IMR-90 (cell line): ENCODE results near the gene UGT1A7. TPM values are rescaled to one million over a fixed set of nuclear protein-coding genes. Genes with fewer than 3 reads are reported as not detected.

Experiments
- ATAC-seq: fragments of 200-7000 bp; cut with Tn5 transposase; 2 replicates; pipeline ENCODE4 v1.9.1; 2020; ENCODE audit warnings: low read depth, mild to moderate bottlenecking, moderate library complexity
- BruUV-seq: library from RNA; stranded (reverse); fragments of 400-500 nt; replicated peaks from 2 replicates; lab custom pipeline; 2021; lab: Mats Ljungman, UMichigan
- CTCF ChIA-PET: fragments of 300-600 bp; formaldehyde crosslinking; extraction: SDS; loops from one replicate; lab custom pipeline; 2021; ENCODE audit warnings: antibody characterized with exemption; lab: Yijun Ruan, JAX
- POLR2A ChIA-PET: fragments of 300-600 bp; sonication (Branson Sonifier 250); formaldehyde crosslinking; loops from one replicate; lab custom pipeline; 2022; ENCODE audit warnings: antibody characterized with exemption; ENCODE audit not compliant: unreplicated experiment; lab: Charles Lee
- DNase-seq: peaks from one replicate; pipeline ENCODE4 v3.0.0; 2013
- H2AFZ ChIP-seq: replicated peaks from 2 replicates; pipeline ENCODE3; 2013; ENCODE audit warnings: low read length, mild to moderate bottlenecking; ENCODE audit not compliant: poor library complexity
- H2AK5ac ChIP-seq: 2 replicates; pipeline ENCODE4 v1.6.1; 2013; ENCODE audit warnings: low read depth, low read length, inconsistent platforms
- H2AK9ac ChIP-seq: replicated peaks from 2 replicates; pipeline ENCODE3; 2013; ENCODE audit warnings: mild to moderate bottlenecking, low read depth, low read length, moderate library complexity; ENCODE audit not compliant: poor library complexity
- H2BK120ac ChIP-seq: 2 replicates; pipeline ENCODE4 v1.6.1; 2013; ENCODE audit warnings: low read depth, low read length, inconsistent platforms
- H2BK15ac ChIP-seq: 3 replicates; pipeline ENCODE4 v1.6.1; 2013; ENCODE audit warnings: low read depth, low read length, inconsistent platforms
- H2BK20ac ChIP-seq: 2 replicates; pipeline ENCODE4 v1.6.1; 2013; ENCODE audit warnings: low read depth, mild to moderate bottlenecking, inconsistent platforms, low read length, moderate library complexity
- H2BK5ac ChIP-seq: 2 replicates; pipeline ENCODE4 v1.6.1; 2013; ENCODE audit warnings: mild to moderate bottlenecking, low read depth, low read length, inconsistent platforms; ENCODE audit not compliant: poor library complexity, severe bottlenecking
- H3K14ac ChIP-seq: replicated peaks from 2 replicates; pipeline ENCODE4 v1.6.1; 2013; ENCODE audit warnings: low read depth, low read length, inconsistent platforms
- H3K18ac ChIP-seq: 2 replicates; pipeline ENCODE4 v1.6.1; 2013; ENCODE audit warnings: low read depth, low read length, control low read depth
- H3K23ac ChIP-seq: 2 replicates; pipeline ENCODE4 v1.6.1; 2013; ENCODE audit warnings: low read depth, low read length, inconsistent platforms
- H3K27ac ChIP-seq: 2 replicates; pipeline ENCODE4 v1.5.1; 2013; ENCODE audit warnings: mild to moderate bottlenecking, control low read depth, low read length; ENCODE audit not compliant: insufficient read depth
- H3K27me3 ChIP-seq: 2 replicates; pipeline ENCODE4 v1.6.1; 2013; ENCODE audit warnings: low read length; ENCODE audit not compliant: control insufficient read depth, insufficient read depth
- H3K36me3 ChIP-seq: 2 replicates; pipeline ENCODE4 v1.6.1; 2013; ENCODE audit warnings: low read length, mixed read lengths; ENCODE audit not compliant: control insufficient read depth, insufficient read depth
- H3K4ac ChIP-seq: 2 replicates; pipeline ENCODE4 v1.6.1; 2013; ENCODE audit warnings: low read depth, low read length, inconsistent platforms
- H3K4me1 ChIP-seq: 2 replicates; pipeline ENCODE4 v1.6.1; 2013; ENCODE audit warnings: low read length, mixed read lengths; ENCODE audit not compliant: control insufficient read depth, insufficient read depth
- H3K4me2 ChIP-seq: 2 replicates; pipeline ENCODE4 v1.6.1; 2013; ENCODE audit warnings: low read depth, mild to moderate bottlenecking, control low read depth, low read length, moderate library complexity
- H3K4me3 ChIP-seq: 2 replicates; pipeline ENCODE4 v1.5.1; 2013; ENCODE audit warnings: low read depth, mild to moderate bottlenecking, control low read depth, low read length, moderate library complexity; ENCODE audit not compliant: insufficient read depth
- H3K56ac ChIP-seq: 2 replicates; pipeline ENCODE4 v1.6.1; 2013; ENCODE audit warnings: low read length, inconsistent platforms; ENCODE audit not compliant: insufficient read depth; ENCODE audit errors: extremely low read depth
- H3K79me1 ChIP-seq, 2 experiments: 2 replicates each; pipeline ENCODE4 v1.6.1; 2013; ENCODE audit warnings: low read length in 2 of 2, inconsistent platforms in 1 of 2, low read depth in 1 of 2
- H3K9ac ChIP-seq: 2 replicates; pipeline ENCODE4 v1.6.1; 2013; ENCODE audit warnings: low read depth, low read length, control low read depth
- H3K9me1 ChIP-seq: 2 replicates; pipeline ENCODE4 v1.6.1; 2013; ENCODE audit warnings: low read length, inconsistent platforms; ENCODE audit not compliant: insufficient read depth
- H3K9me3 ChIP-seq: 2 replicates; pipeline ENCODE4 v1.6.1; 2013; ENCODE audit warnings: low read length; ENCODE audit not compliant: control insufficient read depth, insufficient read depth
- H4K20me1 ChIP-seq: 2 replicates; pipeline ENCODE4 v1.6.1; 2013; ENCODE audit warnings: low read length, inconsistent platforms; ENCODE audit not compliant: insufficient read depth
- H4K5ac ChIP-seq: 2 replicates; pipeline ENCODE4 v1.6.1; 2013; ENCODE audit warnings: mild to moderate bottlenecking, low read depth, low read length, control low read depth
- H4K8ac ChIP-seq, 2 experiments: 2 replicates each; pipeline ENCODE4 v1.6.1; 2013; ENCODE audit warnings: low read depth in 2 of 2, low read length in 2 of 2, control low read depth in 1 of 2, inconsistent platforms in 1 of 2
- H4K91ac ChIP-seq: 2 replicates; pipeline ENCODE4 v1.6.1; 2013; ENCODE audit warnings: low read depth, low read length, inconsistent platforms; ENCODE audit not compliant: insufficient read depth
- BHLHE40 ChIP-seq: fragments of 150-350 bp; IDR thresholded peaks from 2 replicates; pipeline ENCODE4 v1.6.1; 2016; ENCODE audit warnings: mild to moderate bottlenecking, low read depth, low read length
- CEBPB ChIP-seq: IDR thresholded peaks from 2 replicates; pipeline ENCODE4 v1.6.1; 2012; ENCODE audit warnings: low read depth, low read length, improper control_type of control experiment
- CHD1 ChIP-seq: IDR thresholded peaks from 2 replicates; pipeline ENCODE4 v1.6.1; 2012; ENCODE audit warnings: low read depth, low read length, improper control_type of control experiment
- CTCF ChIP-seq: conservative IDR thresholded peaks from 2 replicates; pipeline ENCODE4 v1.5.1; 2012; ENCODE audit warnings: mild to moderate bottlenecking, low read depth, low read length, improper control_type of control experiment
- ELK1 ChIP-seq: fragments of 150-350 bp; IDR thresholded peaks from 2 replicates; pipeline ENCODE4 v1.6.1; 2016; ENCODE audit warnings: low read depth, mild to moderate bottlenecking, low read length, moderate library complexity, borderline replicate concordance
- FOS ChIP-seq: fragments of 150-350 bp; IDR thresholded peaks from 2 replicates; pipeline ENCODE4 v1.6.1; 2016; ENCODE audit warnings: low read depth, low read length
- MAFK ChIP-seq: IDR thresholded peaks from 2 replicates; pipeline ENCODE4 v1.6.1; 2012; ENCODE audit warnings: low read depth, low read length, improper control_type of control experiment
- MAZ ChIP-seq: IDR thresholded peaks from 2 replicates; pipeline ENCODE4 v1.6.1; 2012; ENCODE audit warnings: low read depth, mild to moderate bottlenecking, low read length, improper control_type of control experiment, moderate library complexity, borderline replicate concordance
- MXI1 ChIP-seq: IDR thresholded peaks from 2 replicates; pipeline ENCODE4 v1.6.1; 2012; ENCODE audit warnings: low read depth, mild to moderate bottlenecking, low read length, moderate library complexity, borderline replicate concordance
- NFE2L2 ChIP-seq: fragments of 150-350 bp; IDR thresholded peaks from 2 replicates; pipeline ENCODE4 v1.6.1; 2016; ENCODE audit warnings: low read depth, mild to moderate bottlenecking, low read length
- POLR2A ChIP-seq: IDR thresholded peaks from 2 replicates; pipeline ENCODE4 v1.6.1; 2012; ENCODE audit warnings: mild to moderate bottlenecking, low read depth, low read length
- RAD21 ChIP-seq: IDR thresholded peaks from 2 replicates; pipeline ENCODE4 v1.6.1; 2012; ENCODE audit warnings: low read length, improper control_type of control experiment
- RCOR1 ChIP-seq: IDR thresholded peaks from 2 replicates; pipeline ENCODE4 v1.6.1; 2012; ENCODE audit warnings: mild to moderate bottlenecking, low read length, improper control_type of control experiment; ENCODE audit not compliant: insufficient replicate concordance
- RFX5 ChIP-seq: IDR thresholded peaks from 2 replicates; pipeline ENCODE4 v1.8.0; 2012; ENCODE audit warnings: low read depth, mild to moderate bottlenecking, low read length, moderate library complexity
- SMC3 ChIP-seq: fragments of 150-350 bp; IDR thresholded peaks from 2 replicates; pipeline ENCODE4 v1.6.1; 2016; ENCODE audit warnings: low read depth, mild to moderate bottlenecking, antibody characterized with exemption, low read length, moderate library complexity
- USF2 ChIP-seq: fragments of 150-350 bp; IDR thresholded peaks from 2 replicates; pipeline ENCODE4 v1.6.1; 2017; ENCODE audit warnings: mild to moderate bottlenecking, antibody characterized with exemption, low read length, low read depth
- WGBS, 2 experiments: methylation state at CpG; one replicate each; pipeline versions ENCODE4 v1.1.5 to v1.1.7; 2013; ENCODE audit warnings: missing lambda C conversion rate in 2 of 2; ENCODE audit not compliant: insufficient read length in 1 of 2; ENCODE audit errors: extremely low coverage in 2 of 2; 5-methylcytosine and 5-hydroxymethylcytosine counted together
- dilution Hi-C: fragments of 300-500 bp; cut with HindIII; formaldehyde crosslinking; loops from one replicate; pipeline ENCODE4 v1.14.3; 2018; ENCODE audit warnings: low sequenced_read_pairs; ENCODE audit not compliant: unreplicated experiment
- in situ Hi-C: fragments of 300-500 bp; cut with MboI; formaldehyde crosslinking; loops from 3 replicates; pipeline ENCODE4 v1.14.3; 2019; ENCODE audit warnings: low sequenced_read_pairs, inconsistent platforms, mixed read lengths
- intact Hi-C: fragments of 100-400 bp; cut with micrococcal nuclease; formaldehyde crosslinking; loops from 2 replicates; pipeline ENCODE4 v1.10.0; 2022
- polyA plus RNA-seq, 3 experiments: library from polyadenylated mRNA; depleted of rRNA; stranded (reverse); fragments of >200 nt; gene quantifications; 2 replicates each; pipeline ENCODE4 v1.2.3, GENCODE V29; 2012; ENCODE audit warnings: low replicate concordance in 1 of 3
- total RNA-seq: library from RNA; depleted of rRNA; stranded (reverse); fragments of >200 nt; gene quantifications from 2 replicates; pipeline ENCODE4 v1.2.3, GENCODE V29; 2012

The UGT1A7 gene
- total and polyA plus RNA-seq, 2 of the 4 experiments (the other 2 are of a cell fraction): not detected

GRCh38 chr2:233745073-233745755 is 63.5 kb downstream of the UGT1A7 start:
- H3K4ac ChIP-seq: no peak overlapping the region
- ATAC-seq (no peak), DNase-seq (no peak)
- ChIA-PET CTCF (no interaction called here), POLR2A (no interaction called here)
- H2BK5ac ChIP-seq: no peak overlapping the region
- no peak overlapping the region for H2AK5ac ChIP-seq
- 29% methylated on average over 1 of the region's 5 CpGs; no CpG with 5 or more reads in 1 of the 2 experiments for WGBS, 2 experiments
- no peak overlapping the region for H3K27ac ChIP-seq
- no TSS peak for BruUV-seq
- H3K4me2 ChIP-seq: no peak overlapping the region
- no peaks in the 10 kb centered on the region for H4K20me1 ChIP-seq
- no peaks in the 10 kb centered on the region for H3K9me1 ChIP-seq
- H3K9me3 ChIP-seq: no peaks in the 10 kb centered on the region
- H2BK20ac ChIP-seq: no peak overlapping the region
- no peak overlapping the region for H3K9ac ChIP-seq
- dilution Hi-C loops (no loop called here), intact Hi-C loops (no loop called here), in situ Hi-C loops (no loop called here)
- no peaks in the 10 kb centered on the region for H3K79me1 ChIP-seq
- H3K4me1 ChIP-seq: no peaks in the 10 kb centered on the region
- no peak overlapping the region for H3K23ac ChIP-seq
- no peak overlapping the region for H4K91ac ChIP-seq
- no peaks in the 10 kb centered on the region; the same call in 1 of the 2 replicates for H3K27me3 ChIP-seq
- no peak overlapping the region for H2BK15ac ChIP-seq
- no peak overlapping the region for H3K4me3 ChIP-seq
- H2AFZ ChIP-seq: no peak overlapping the region
- H3K36me3 ChIP-seq: no peaks in the 10 kb centered on the region
- TF ChIP-seq CHD1 (no peak), FOS (no peak), BHLHE40 (no peak), RCOR1 (no peak), RFX5 (no peak), SMC3 (no peak), USF2 (no peak), MXI1 (no peak), ELK1 (no peak), NFE2L2 (no peak), RAD21 (no peak), CEBPB (no peak), MAZ (no peak), POLR2A (no peak), MAFK (no peak), CTCF (no peak)
- no peak overlapping the region for H3K14ac ChIP-seq
- H4K5ac ChIP-seq: no peak overlapping the region
- H2AK9ac ChIP-seq: no peak overlapping the region
- no peak overlapping the region for H3K56ac ChIP-seq
- no peak overlapping the region for H4K8ac ChIP-seq
- no peak overlapping the region for H3K18ac ChIP-seq
- no peak overlapping the region for H2BK120ac ChIP-seq
